ENCODE results near the gene ANKRD31. TPM values are rescaled to one million over a fixed set of nuclear protein-coding genes. Genes with fewer than 3 reads are reported as not detected.

Gene ANKRD31
- total RNA-seq, 1 experiment from 2014 or later, result 0.09 TPM

- Mint-ChIP-seq H3K9me3 (peaks cover 5% of the 10 kb centered on the region), H3K4me1 (peaks cover 28% of the 10 kb centered on the region), H3K4me3 (no peak overlapping the region), H3K36me3 (no peaks in the 10 kb centered on the region), H3K27me3 (ENCODE audit: low read depth) (no peaks in the 10 kb centered on the region), H3K27ac (no peak overlapping the region)
- TF ChIP-seq E2F5 (CRISPR knock-in tag; IDR thresholded peaks at IDR 0.05), result no peak
- no peak for TF ChIP-seq NFE2L1 (CRISPR knock-in tag; IDR thresholded peaks at IDR 0.05)
- TF ChIP-seq ATF2 (CRISPR knock-in tag; IDR thresholded peaks at IDR 0.05; ENCODE audit: borderline replicate concordance, low read depth), result no peak
- no peak for TF ChIP-seq ZNF232 (CRISPR knock-in tag; IDR thresholded peaks at IDR 0.05)
- TF ChIP-seq ZNF281 (CRISPR knock-in tag; IDR thresholded peaks at IDR 0.05), result no peak
- TF ChIP-seq SOX15 (CRISPR knock-in tag; IDR thresholded peaks at IDR 0.05), result no peak
- TF ChIP-seq ATF1 (CRISPR knock-in tag; IDR thresholded peaks at IDR 0.05), result no peak
- TF ChIP-seq IRF1 (CRISPR knock-in tag; IDR thresholded peaks at IDR 0.05), result no peak
- TF ChIP-seq SP1 (CRISPR knock-in tag; conservative IDR thresholded peaks at IDR 0.05), result no peak
- TF ChIP-seq TP53 (CRISPR knock-in tag; IDR thresholded peaks at IDR 0.05), result no peak
- no peak for TF ChIP-seq E2F1 (CRISPR knock-in tag; IDR thresholded peaks at IDR 0.05)
- no peak for TF ChIP-seq IRF2 (CRISPR knock-in tag; IDR thresholded peaks at IDR 0.05; ENCODE audit: borderline replicate concordance, low read depth)
- no peak for TF ChIP-seq HMGA2 (CRISPR knock-in tag; IDR thresholded peaks at IDR 0.05)
- TF ChIP-seq MYBL2 (CRISPR knock-in tag; IDR thresholded peaks at IDR 0.05), result no peak
- TF ChIP-seq GTF2I (CRISPR knock-in tag; conservative IDR thresholded peaks at IDR 0.05), result no peak
- TF ChIP-seq ZNF416 (CRISPR knock-in tag; IDR thresholded peaks at IDR 0.05), result no peak
- CTCF ChIA-PET, result interaction anchor here (1.2 kb wide), 1 partner anchor 46 kb away, joined by 3 read pairs; the partner anchor contains the start of gene ANKRD31
- ATAC-seq, result no peak
- POLR2A ChIA-PET, result no interaction called here
- no peak for DNase-seq (ENCODE audit: low spot score)
These were observed 45.9 kb upstream of the ANKRD31 start for GRCh38 chr5:75282581-75282980.

- H3K27ac Mint-ChIP-seq, result no peak overlapping the region
- H3K4me1 Mint-ChIP-seq, result peaks cover 35% of the 10 kb centered on the region
- no peaks in the 10 kb centered on the region for H3K27me3 Mint-ChIP-seq (ENCODE audit: low read depth)
- no peaks in the 10 kb centered on the region for H3K36me3 Mint-ChIP-seq
- ATAC-seq, result no peak
- no peak overlapping the region for H3K4me3 Mint-ChIP-seq
- POLR2A ChIA-PET, result no interaction called here
- peaks cover 5% of the 10 kb centered on the region for H3K9me3 Mint-ChIP-seq
- CTCF ChIA-PET, result interaction anchor here (1.2 kb wide), 1 partner anchor 45 kb away, joined by 3 read pairs; the partner anchor contains the start of gene ANKRD31
- DNase-seq (ENCODE audit: low spot score), result no peak
- no peak for TF ChIP-seq STAT6 (CRISPR knock-in tag; conservative IDR thresholded peaks at IDR 0.05; ENCODE audit: low read depth)
- TF ChIP-seq CBFB (CRISPR knock-in tag; IDR thresholded peaks at IDR 0.05; ENCODE audit: low read depth), result no peak
- no peak for TF ChIP-seq CREB1 (CRISPR knock-in tag; IDR thresholded peaks at IDR 0.05)
- no peak for TF ChIP-seq SOX15 (CRISPR knock-in tag; IDR thresholded peaks at IDR 0.05)
- TF ChIP-seq ERG (CRISPR knock-in tag; IDR thresholded peaks at IDR 0.05), result no peak
- TF ChIP-seq ZNF423 (CRISPR knock-in tag; IDR thresholded peaks at IDR 0.05), result no peak
- no peak for TF ChIP-seq FOXP4 (CRISPR knock-in tag; IDR thresholded peaks at IDR 0.05)
These were observed 45.2 kb upstream of the ANKRD31 start for GRCh38 chr5:75281716-75282465.

Data from WTC11 (cell line).